Panc1 (cell line): Measurements from ENCODE around the gene PPM1B. TPM values are rescaled to one million over a fixed set of nuclear protein-coding genes. Genes with fewer than 3 reads are reported as not detected.
"Not testable (repeated sequence)": the region's sequence is repeated elsewhere in the genome, so short reads cannot be mapped to it uniquely, and the experiment has no call there.

ENCODE experiments used
- ATAC-seq: fragments of 200-7000 bp; cut with Tn5 transposase; 2 replicates; pipeline ENCODE4 v1.9.1; 2020; ENCODE audit warnings: mild to moderate bottlenecking, moderate library complexity
- BruUV-seq: library from RNA; stranded (reverse); fragments of 400-500 nt; replicated peaks from 2 replicates; lab custom pipeline; 2021; lab: Mats Ljungman, UMichigan
- CTCF ChIA-PET: fragments of 300-600 bp; sonication (Branson Sonifier 250); formaldehyde crosslinking; loops from one replicate; lab custom pipeline; 2022; ENCODE audit warnings: antibody characterized with exemption; lab: Charles Lee
- POLR2A ChIA-PET: fragments of 300-600 bp; sonication (Branson Sonifier 250); formaldehyde crosslinking; loops from one replicate; lab custom pipeline; 2022; ENCODE audit warnings: antibody characterized with exemption; lab: Charles Lee
- DNase-seq: peaks from one replicate; pipeline ENCODE4 v3.0.0-alpha.2; 2010; ENCODE audit warnings: low read depth, low spot score
- H3K27ac ChIP-seq: 2 replicates; pipeline ENCODE4 v1.5.1; 2011; ENCODE audit warnings: mild to moderate bottlenecking, low read length, inconsistent platforms
- H3K27me3 ChIP-seq: fragments of 200-500 bp; sonication (Bioruptor generic); 2 replicates; pipeline ENCODE4 v1.6.0; 2014; ENCODE audit warnings: low read length, inconsistent platforms; ENCODE audit not compliant: control insufficient read depth, insufficient read depth
- H3K36me3 ChIP-seq: fragments of 200-500 bp; sonication (Bioruptor generic); 2 replicates; pipeline ENCODE4 v1.5.1; 2014; ENCODE audit warnings: inconsistent platforms, mild to moderate bottlenecking, low read length, moderate library complexity; ENCODE audit not compliant: control insufficient read depth, insufficient read depth
- H3K4me1 ChIP-seq: 2 replicates; pipeline ENCODE4 v1.5.1; 2011; ENCODE audit warnings: inconsistent platforms, mild to moderate bottlenecking, low read length, moderate library complexity; ENCODE audit not compliant: control insufficient read depth, insufficient read depth
- H3K4me3 ChIP-seq, 2 experiments: 2 replicates each; pipeline ENCODE4 v1.5.1; 2011 to 2012; ENCODE audit warnings: low read depth in 2 of 2, low read length in 2 of 2, mild to moderate bottlenecking in 2 of 2, inconsistent platforms in 1 of 2, moderate library complexity in 1 of 2
- H3K9me3 ChIP-seq: fragments of 200-500 bp; sonication (Bioruptor generic); 2 replicates; pipeline ENCODE4 v1.5.1; 2014; ENCODE audit warnings: low read depth, mild to moderate bottlenecking, inconsistent platforms, low read length, moderate library complexity; ENCODE audit not compliant: control insufficient read depth, insufficient read depth
- POLR2AphosphoS5 ChIP-seq: IDR thresholded peaks from 2 replicates; pipeline ENCODE4 v1.6.1; 2012; ENCODE audit warnings: mild to moderate bottlenecking, low read depth, low read length, moderate library complexity
- SIN3A ChIP-seq: IDR thresholded peaks from 2 replicates; pipeline ENCODE4 v1.6.1; 2012; ENCODE audit warnings: low read depth, mild to moderate bottlenecking, low read length, moderate library complexity, borderline replicate concordance; ENCODE audit not compliant: insufficient read depth
- TCF7L2 ChIP-seq: IDR thresholded peaks from 2 replicates; pipeline ENCODE4 v1.6.1; 2011; ENCODE audit warnings: mild to moderate bottlenecking, low read depth, low read length, inconsistent platforms
- in situ Hi-C: cut with HindIII; loops from 2 replicates; pipeline ENCODE4 v1.10.0; 2016; ENCODE audit warnings: low sequenced_read_pairs, low pct_unique_long_range_greater_than_20kb
- intact Hi-C: fragments of 100-400 bp; cut with micrococcal nuclease; formaldehyde crosslinking; loops from one replicate; pipeline ENCODE4 v1.10.0; 2022; ENCODE audit not compliant: unreplicated experiment
- total RNA-seq: library from RNA; stranded (reverse); gene quantifications from one replicate; pipeline ENCODE4 v1.2.1, GENCODE V29; 2021; ENCODE audit not compliant: unreplicated experiment
- TF ChIP-seq, protein P1 (sequence below), 2 experiments: IDR thresholded peaks; 2 replicates each; pipeline ENCODE4 v1.6.1; 2011 to 2012; ENCODE audit warnings: low read depth in 2 of 2, control low read depth in 1 of 2, low read length in 1 of 2, mild to moderate bottlenecking in 1 of 2, moderate library complexity in 1 of 2; ENCODE audit not compliant: insufficient read depth in 1 of 2
- TF ChIP-seq, protein P2 (sequence below): fragments of 450-650 bp; IDR thresholded peaks from 2 replicates; pipeline ENCODE4 v1.5.1; 2017; ENCODE audit warnings: mild to moderate bottlenecking

The PPM1B gene
- total RNA-seq, 1 experiment from 2014 or later, result 36.0 TPM

DNA sequence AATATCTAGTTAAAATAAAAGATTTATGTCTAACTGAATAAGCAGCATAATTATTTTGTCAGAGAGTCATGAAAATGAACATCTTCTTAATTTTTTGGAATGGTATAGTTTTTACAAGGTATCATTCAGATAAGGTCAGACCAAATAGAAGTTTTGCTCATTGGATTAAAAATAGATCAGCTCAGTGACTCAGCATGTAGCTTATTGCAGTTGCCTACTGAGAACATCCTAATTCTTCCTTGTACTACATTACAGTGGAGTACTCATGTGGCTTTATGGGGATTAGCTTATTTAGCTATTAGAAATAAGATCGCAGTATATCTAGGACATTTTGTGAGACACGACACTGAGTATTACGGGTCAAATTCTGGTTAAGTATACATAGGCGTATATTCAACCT lies 38.2 kb upstream of the PPM1B start:
- no peaks in the 10 kb centered on the region for H3K4me1 ChIP-seq
- TF ChIP-seq TCF7L2, result no peak
- no peak for TF ChIP-seq POLR2AphosphoS5
- TF ChIP-seq, protein P1, sequence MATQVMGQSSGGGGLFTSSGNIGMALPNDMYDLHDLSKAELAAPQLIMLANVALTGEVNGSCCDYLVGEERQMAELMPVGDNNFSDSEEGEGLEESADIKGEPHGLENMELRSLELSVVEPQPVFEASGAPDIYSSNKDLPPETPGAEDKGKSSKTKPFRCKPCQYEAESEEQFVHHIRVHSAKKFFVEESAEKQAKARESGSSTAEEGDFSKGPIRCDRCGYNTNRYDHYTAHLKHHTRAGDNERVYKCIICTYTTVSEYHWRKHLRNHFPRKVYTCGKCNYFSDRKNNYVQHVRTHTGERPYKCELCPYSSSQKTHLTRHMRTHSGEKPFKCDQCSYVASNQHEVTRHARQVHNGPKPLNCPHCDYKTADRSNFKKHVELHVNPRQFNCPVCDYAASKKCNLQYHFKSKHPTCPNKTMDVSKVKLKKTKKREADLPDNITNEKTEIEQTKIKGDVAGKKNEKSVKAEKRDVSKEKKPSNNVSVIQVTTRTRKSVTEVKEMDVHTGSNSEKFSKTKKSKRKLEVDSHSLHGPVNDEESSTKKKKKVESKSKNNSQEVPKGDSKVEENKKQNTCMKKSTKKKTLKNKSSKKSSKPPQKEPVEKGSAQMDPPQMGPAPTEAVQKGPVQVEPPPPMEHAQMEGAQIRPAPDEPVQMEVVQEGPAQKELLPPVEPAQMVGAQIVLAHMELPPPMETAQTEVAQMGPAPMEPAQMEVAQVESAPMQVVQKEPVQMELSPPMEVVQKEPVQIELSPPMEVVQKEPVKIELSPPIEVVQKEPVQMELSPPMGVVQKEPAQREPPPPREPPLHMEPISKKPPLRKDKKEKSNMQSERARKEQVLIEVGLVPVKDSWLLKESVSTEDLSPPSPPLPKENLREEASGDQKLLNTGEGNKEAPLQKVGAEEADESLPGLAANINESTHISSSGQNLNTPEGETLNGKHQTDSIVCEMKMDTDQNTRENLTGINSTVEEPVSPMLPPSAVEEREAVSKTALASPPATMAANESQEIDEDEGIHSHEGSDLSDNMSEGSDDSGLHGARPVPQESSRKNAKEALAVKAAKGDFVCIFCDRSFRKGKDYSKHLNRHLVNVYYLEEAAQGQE (IDR thresholded peaks at IDR 0.05; ENCODE audit: insufficient read depth in 1 of 2, low read depth in 2 of 2, low read length in 1 of 2), result no peak
- TF ChIP-seq SIN3A, result no peak
- TF ChIP-seq, protein P2, sequence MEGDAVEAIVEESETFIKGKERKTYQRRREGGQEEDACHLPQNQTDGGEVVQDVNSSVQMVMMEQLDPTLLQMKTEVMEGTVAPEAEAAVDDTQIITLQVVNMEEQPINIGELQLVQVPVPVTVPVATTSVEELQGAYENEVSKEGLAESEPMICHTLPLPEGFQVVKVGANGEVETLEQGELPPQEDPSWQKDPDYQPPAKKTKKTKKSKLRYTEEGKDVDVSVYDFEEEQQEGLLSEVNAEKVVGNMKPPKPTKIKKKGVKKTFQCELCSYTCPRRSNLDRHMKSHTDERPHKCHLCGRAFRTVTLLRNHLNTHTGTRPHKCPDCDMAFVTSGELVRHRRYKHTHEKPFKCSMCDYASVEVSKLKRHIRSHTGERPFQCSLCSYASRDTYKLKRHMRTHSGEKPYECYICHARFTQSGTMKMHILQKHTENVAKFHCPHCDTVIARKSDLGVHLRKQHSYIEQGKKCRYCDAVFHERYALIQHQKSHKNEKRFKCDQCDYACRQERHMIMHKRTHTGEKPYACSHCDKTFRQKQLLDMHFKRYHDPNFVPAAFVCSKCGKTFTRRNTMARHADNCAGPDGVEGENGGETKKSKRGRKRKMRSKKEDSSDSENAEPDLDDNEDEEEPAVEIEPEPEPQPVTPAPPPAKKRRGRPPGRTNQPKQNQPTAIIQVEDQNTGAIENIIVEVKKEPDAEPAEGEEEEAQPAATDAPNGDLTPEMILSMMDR, result no peak
- no peak for DNase-seq
- no peaks in the 10 kb centered on the region for H3K36me3 ChIP-seq
- H3K4me3 ChIP-seq, result no peak overlapping the region
- in situ Hi-C loops, result no loop called here
- H3K27me3 ChIP-seq, result no peaks in the 10 kb centered on the region
- no TSS peak for BruUV-seq
- CTCF ChIA-PET, result no interaction called here
- ATAC-seq, result no peak
- H3K9me3 ChIP-seq, result no peaks in the 10 kb centered on the region
- POLR2A ChIA-PET, result interaction anchor here (0.6 kb wide), 1 partner anchor 9 kb away, joined by 13 read pairs; no protein-coding TSS in a partner anchor
- intact Hi-C loops, result no loop called here
- no peak overlapping the region for H3K27ac ChIP-seq

DNA sequence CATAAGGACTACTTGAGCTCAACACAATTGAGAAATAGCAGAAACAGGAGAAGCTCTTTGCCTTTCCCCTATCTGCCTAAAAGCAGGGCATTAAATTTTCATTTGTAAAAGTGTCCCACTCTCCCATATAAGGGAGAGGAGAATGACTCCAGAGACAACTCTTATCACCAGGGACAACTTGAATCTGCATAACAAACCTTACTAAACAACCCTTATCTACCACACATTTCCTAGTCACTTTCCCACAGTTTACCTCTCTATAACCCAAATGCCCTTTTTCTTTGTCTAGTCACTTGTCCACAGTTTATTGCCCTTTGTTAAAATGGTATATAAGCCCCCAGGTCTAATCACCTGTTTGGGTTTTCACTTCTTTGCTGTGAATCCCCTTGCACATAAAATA lies 37.5 kb upstream of the PPM1B start:
- DNase-seq (no peak), ATAC-seq (no peak)
- Histone ChIP-seq H3K27me3 (no peaks in the 10 kb centered on the region), H3K4me3 (no peak overlapping the region), H3K9me3 (no peaks in the 10 kb centered on the region), H3K36me3 (no peaks in the 10 kb centered on the region), H3K27ac (no peak overlapping the region), H3K4me1 (no peaks in the 10 kb centered on the region)
- no TSS peak for BruUV-seq
- ChIA-PET POLR2A (no interaction called here), CTCF (no interaction called here)
- in situ Hi-C loops (no loop called here), intact Hi-C loops (no loop called here)
- TF ChIP-seq SIN3A, result no peak
- TF ChIP-seq, protein P2, result no peak

DNA sequence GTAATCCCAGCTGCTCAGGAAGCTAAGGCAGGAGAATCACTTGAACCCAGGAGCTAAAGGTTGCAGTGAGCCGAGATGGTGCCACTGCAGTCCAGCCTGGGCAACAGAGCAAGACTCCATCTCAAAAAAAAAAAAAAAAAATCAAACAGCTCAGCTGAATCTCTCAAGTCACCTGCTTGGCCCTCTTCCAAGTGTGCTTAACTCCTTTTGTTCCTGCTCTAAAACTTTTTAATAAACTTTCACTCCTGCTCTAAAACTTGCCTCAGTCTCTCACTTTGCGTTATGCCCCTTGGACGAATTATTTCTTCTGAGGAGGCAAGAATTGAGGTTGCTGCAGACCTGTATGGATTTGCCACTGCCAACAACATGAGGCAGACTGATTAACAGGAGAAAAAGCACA lies 35.1 kb upstream of the PPM1B start:
- BruUV-seq, H3K4me1 ChIP-seq, DNase-seq, H3K27me3 ChIP-seq, H3K4me3 ChIP-seq, H3K9me3 ChIP-seq, ATAC-seq, CTCF ChIA-PET, H3K36me3 ChIP-seq, H3K27ac ChIP-seq, intact Hi-C loops, POLR2A ChIA-PET, in situ Hi-C loops: not testable (repeated sequence)
